Subcutaneous abdominal adipose tissue (tissue), 5 donors: ENCODE results near the gene PPIF.
A peak's percentile ranks its signal among the peaks of the same experiment; 100 is the strongest.

Experiments
- H3K27ac ChIP-seq: one replicate; pipeline ENCODE4 v1.7.0; 2013; ENCODE audit warnings: low read depth, mild to moderate bottlenecking, inconsistent platforms, low read length, moderate library complexity
- H3K27me3 ChIP-seq, 5 donors: one replicate each; pipeline ENCODE4 v1.7.0; 2013; ENCODE audit warnings: low read length in 5 of 5, inconsistent platforms in 1 of 5; ENCODE audit not compliant: control insufficient read depth in 5 of 5, insufficient read depth in 4 of 5
- H3K36me3 ChIP-seq, 5 donors: one replicate each; pipeline ENCODE4 v1.7.0; 2013; ENCODE audit warnings: low read length in 5 of 5; ENCODE audit not compliant: control insufficient read depth in 5 of 5, insufficient read depth in 5 of 5
- H3K4me1 ChIP-seq, 5 donors: one replicate each; pipeline ENCODE4 v1.7.0; 2013; ENCODE audit warnings: low read length in 5 of 5, mild to moderate bottlenecking in 3 of 5, moderate library complexity in 1 of 5; ENCODE audit not compliant: control insufficient read depth in 5 of 5, insufficient read depth in 5 of 5
- H3K4me3 ChIP-seq, 5 donors: one replicate each; pipeline ENCODE4 v1.7.0; 2013; ENCODE audit warnings: low read length in 5 of 5, low read depth in 1 of 5
- H3K9ac ChIP-seq, 5 donors: one replicate each; pipeline ENCODE4 v1.7.0; 2013; ENCODE audit warnings: low read length in 5 of 5, mild to moderate bottlenecking in 4 of 5, moderate library complexity in 3 of 5
- H3K9me3 ChIP-seq, 5 donors: one replicate each; pipeline ENCODE4 v1.7.0; 2013; ENCODE audit warnings: low read length in 5 of 5; ENCODE audit not compliant: control insufficient read depth in 5 of 5
- donor health status: healthy.
- donor health status: healthy.
- donor health status: healthy.
- donor health status: healthy.
- donor health status: healthy.

The PPIF gene

DNA sequence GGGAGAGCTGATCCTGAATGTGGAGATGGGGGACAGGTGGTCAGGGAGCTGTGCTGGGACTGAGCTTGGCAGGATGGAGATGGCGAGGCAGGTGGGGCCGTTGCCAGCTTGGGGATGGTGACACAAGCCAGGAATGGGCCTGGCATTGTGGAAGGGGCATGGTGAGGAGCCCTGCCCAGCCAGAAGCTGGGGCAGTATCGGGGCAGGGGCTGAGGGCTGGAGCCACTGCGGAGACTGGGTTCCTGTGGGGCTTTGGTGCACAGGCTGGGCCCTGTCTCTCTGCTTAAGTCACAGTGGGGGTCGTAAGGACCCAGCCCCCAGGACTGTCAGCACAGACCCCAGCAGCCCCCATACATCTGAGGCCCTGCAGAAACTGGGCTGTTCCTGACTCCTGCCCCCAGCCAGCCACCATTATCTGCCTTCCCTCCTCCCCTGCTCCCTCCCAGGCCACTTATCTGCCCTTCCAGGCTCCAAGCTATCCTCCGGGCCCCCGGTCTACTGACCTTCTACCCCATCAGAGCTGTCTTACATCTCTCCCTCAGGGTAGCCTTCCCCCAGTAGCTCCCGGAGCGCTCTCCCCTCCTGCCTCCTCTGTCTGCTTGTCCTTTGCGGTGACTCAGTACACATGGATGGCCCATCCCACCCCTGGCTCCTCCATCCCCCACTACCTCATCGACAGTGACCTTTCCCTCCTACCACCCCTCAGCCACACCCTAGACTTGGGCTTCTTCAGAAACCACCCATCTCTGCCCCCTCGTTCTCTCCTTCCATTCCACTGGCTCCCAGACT, 44.2 kb downstream of the PPIF start:
- Histone ChIP-seq H3K9ac (peak overlapping the region in 3 of 5 donors; percentile 15 to 41 (median 26)), H3K4me1 (peaks cover 1 to 51% (median 36%) of the 10 kb centered on the region in 5 donors), H3K4me3 (no peak overlapping the region), H3K27ac (peak overlapping the region; percentile 51), H3K27me3 (no peaks in the 10 kb centered on the region), H3K36me3 (peaks cover 0 to 78% (median 52%) of the 10 kb centered on the region in 5 donors), H3K9me3 (no peaks in the 10 kb centered on the region)

DNA sequence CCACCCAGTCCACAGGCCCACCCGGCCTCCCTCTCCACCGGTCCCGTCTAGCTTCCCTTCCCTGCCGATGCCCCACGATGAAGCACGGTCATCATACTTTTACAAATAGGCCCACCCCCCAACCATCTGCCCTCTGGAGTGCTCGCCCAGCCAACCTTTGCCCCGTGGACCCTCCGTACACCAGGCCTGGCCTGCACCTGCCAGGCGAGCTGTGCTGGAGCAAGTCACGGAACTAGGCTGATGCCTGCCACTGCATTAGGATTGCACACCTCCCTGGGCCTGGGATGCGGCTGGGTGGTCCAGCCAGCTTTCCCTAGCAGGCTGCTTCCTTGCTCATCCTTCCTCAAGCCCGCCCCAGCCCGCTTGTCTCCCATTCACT, 44.7 kb downstream of the PPIF start:
- Histone ChIP-seq H3K9ac (peak overlapping the region in 1 of 5 donors; percentile 26), H3K27ac (peak overlapping the region; percentile 51), H3K36me3 (peaks cover 0 to 72% (median 52%) of the 10 kb centered on the region in 5 donors), H3K9me3 (no peaks in the 10 kb centered on the region), H3K4me3 (no peak overlapping the region), H3K4me1 (peaks cover 1 to 51% (median 42%) of the 10 kb centered on the region in 5 donors), H3K27me3 (no peaks in the 10 kb centered on the region)

DNA sequence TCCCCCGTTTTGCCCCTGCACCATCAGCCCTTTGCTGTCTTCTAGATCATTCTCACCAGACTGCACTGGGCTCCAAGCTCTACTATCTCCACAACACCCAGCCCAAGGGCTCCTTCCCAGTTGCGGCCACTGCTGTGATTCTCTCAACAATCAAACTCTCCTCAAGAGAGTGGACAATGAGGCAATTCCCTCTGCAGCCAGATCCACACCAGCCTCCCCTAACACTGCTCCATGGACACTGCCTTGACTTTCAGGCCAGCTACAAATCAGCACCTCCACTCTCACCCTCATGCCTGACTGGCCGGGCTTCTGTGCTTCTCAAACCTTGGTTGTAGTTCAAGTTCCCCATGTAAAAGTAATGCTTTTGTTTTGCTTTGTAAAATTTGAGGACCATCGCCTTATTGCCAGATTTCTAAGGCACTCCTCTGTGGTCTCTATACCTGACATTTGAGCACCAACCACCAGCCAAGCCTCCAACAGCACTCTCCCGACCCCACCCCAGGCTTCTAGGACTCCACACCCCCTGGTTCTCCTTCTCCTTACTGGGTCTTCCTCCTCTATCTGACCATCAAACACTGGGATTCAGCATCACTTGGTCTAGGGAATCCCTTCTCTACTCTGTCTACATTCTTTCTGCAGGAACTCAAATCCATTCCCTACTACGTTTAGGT, 45.4 kb downstream of the PPIF start:
- H3K4me1 ChIP-seq, result peaks cover 6 to 49% (median 42%) of the 10 kb centered on the region in 5 donors

DNA sequence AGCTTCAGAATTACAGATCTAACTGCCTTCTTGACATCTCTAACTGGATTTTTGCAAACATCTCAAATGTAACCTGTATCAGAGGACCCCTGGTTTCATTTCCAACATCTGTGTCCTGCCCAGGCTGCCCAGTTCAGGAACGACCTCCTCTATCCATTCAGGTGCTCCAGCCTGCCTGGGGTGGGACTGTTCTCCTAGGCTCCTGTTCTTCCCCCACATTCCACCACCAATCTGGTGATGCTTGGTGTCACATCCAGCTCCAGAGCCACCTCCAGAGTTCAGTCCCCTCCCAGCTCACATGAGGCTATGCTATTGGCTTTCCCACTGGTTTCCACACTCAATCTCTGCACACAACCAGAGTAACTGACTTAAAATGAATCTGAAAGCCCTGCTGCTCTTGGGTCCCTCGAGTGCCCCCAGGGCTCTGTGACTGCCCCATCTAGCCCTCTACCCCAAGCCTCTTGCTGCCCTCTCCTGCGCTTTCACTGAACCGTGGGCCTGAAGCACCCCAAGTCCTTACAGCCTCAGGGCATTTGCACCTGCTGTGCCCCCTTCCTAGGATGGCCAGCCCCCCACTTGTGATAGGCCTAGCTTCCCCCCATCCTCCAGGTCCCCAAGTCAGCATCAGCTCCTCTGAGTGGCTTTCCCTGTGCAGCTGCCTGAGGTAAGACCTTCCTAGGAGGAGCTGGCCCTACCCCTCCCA, 46.1 kb downstream of the PPIF start:
- Histone ChIP-seq H3K27ac (no peak overlapping the region), H3K9ac (no peak overlapping the region), H3K4me3 (no peak overlapping the region), H3K9me3 (no peaks in the 10 kb centered on the region), H3K36me3 (peaks cover 0 to 61% (median 47%) of the 10 kb centered on the region in 5 donors), H3K27me3 (no peaks in the 10 kb centered on the region), H3K4me1 (peaks cover 12 to 56% (median 45%) of the 10 kb centered on the region in 5 donors)

More for the DNA sequence above, 45.4 kb downstream of the PPIF start:
- no peaks in the 10 kb centered on the region for H3K27me3 ChIP-seq
- H3K27ac ChIP-seq, result no peak overlapping the region
- H3K36me3 ChIP-seq, result peaks cover 0 to 68% (median 49%) of the 10 kb centered on the region in 5 donors
- H3K9ac ChIP-seq, result no peak overlapping the region
- H3K4me3 ChIP-seq, result no peak overlapping the region
- H3K9me3 ChIP-seq, result no peaks in the 10 kb centered on the region

DNA sequence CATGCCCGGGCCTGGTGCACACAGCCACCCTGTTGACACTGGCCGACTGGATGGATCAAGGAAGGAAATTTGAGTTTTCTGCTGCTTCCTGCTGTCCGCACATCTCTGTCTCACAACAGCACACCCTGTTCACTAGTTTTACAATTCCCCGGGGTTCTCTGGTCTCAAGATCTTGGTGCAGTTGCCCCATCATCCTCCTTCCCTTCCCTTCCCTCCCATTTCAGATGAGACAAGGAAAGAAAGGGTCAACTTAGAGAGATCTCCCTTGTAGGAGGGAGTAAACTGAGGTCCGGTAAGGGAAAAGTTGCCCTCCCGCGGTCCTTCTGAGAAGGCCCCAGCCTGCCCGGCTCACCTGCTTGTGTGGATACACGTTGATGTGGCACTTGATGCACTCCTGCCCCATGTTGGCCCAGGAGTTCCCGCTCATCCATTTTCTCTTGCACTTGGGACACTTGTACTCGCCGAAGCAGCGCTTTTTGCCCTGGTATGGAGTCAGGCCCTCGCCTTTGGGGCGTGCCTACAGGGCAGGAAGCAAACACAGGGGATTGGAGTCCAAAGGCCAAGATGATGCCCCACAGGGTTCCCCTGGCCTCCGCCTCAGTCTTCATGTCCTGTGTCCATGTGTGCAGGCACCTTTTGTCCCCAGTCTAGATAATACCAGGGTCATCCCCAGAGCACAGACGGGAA, 46.8 kb downstream of the PPIF start:
- Histone ChIP-seq H3K27me3 (no peaks in the 10 kb centered on the region), H3K4me1 (peaks cover 19 to 59% (median 41%) of the 10 kb centered on the region in 5 donors), H3K4me3 (no peak overlapping the region), H3K36me3 (peaks cover 0 to 54% (median 41%) of the 10 kb centered on the region in 5 donors), H3K27ac (no peak overlapping the region), H3K9me3 (no peaks in the 10 kb centered on the region), H3K9ac (no peak overlapping the region)

DNA sequence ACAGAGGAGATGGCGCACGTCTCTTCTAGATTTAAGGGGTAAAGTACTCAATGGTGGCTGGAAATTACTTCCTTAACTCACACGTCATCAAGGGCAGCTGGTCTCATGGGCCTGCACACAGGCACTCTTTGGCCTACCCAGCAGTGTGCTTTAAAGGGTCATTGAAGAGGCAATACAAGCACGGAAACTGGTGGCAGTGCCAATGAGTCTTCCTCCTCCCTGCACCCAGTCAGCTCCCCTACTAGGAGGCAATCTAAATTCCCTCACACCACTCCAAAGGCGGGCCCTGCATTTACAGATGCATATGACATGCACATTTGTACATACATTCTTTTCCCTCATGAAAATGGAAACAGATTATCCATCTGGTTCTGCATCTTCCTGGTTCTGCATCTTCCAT, 47.4 kb downstream of the PPIF start:
- Histone ChIP-seq H3K9ac (no peak overlapping the region), H3K4me1 (peaks cover 23 to 62% (median 37%) of the 10 kb centered on the region in 5 donors), H3K27ac (no peak overlapping the region), H3K36me3 (peaks cover 0 to 51% (median 39%) of the 10 kb centered on the region in 5 donors), H3K9me3 (no peaks in the 10 kb centered on the region), H3K4me3 (no peak overlapping the region), H3K27me3 (no peaks in the 10 kb centered on the region)

DNA sequence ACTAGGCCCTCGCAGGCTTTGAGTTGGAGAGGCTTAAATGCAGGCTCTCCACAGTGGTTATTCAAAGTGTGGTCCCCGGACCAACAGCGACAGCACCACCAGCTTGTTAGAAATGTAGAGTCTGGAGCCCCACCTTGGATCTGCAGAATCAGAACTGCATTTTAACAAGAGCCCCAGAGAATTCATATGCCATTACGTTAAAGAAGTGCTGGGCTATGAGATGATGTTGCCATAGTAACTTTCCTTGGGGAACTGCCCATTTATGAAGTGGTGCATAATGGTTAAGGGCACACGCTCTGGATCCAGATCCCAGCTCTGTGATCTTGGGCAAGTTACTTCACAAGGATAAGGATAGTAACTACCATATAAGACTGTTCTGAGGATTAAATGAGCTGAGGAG, 49.3 kb downstream of the PPIF start:
- no peak overlapping the region for H3K9ac ChIP-seq
- peak overlapping the region; percentile 98 for H3K27ac ChIP-seq
- no peak overlapping the region for H3K4me3 ChIP-seq
- H3K9me3 ChIP-seq, result no peaks in the 10 kb centered on the region
- peaks cover 0 to 36% (median 28%) of the 10 kb centered on the region in 5 donors for H3K36me3 ChIP-seq
- H3K27me3 ChIP-seq, result no peaks in the 10 kb centered on the region
- H3K4me1 ChIP-seq, result peaks cover 23 to 68% (median 41%) of the 10 kb centered on the region in 5 donors

DNA sequence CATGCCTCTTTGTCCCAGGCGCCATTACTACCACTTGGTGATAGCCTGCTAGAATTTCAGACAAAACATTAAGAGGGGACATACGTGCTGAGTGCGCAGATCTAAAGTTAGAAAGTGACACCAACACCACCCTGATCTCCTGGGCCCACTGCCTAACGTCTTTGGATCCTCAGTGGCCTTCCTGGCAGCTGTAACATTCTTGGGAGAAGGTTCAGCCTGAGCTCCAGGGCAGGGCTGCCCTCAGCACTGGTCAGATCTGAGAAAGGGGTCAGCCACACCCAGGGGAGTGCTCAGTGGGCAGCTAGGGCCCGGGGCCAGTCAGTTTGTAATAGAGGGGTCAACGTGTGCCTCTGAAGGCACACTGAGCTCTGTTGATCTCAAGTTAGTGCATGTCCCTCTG, 49.8 kb downstream of the PPIF start:
- Histone ChIP-seq H3K4me3 (no peak overlapping the region), H3K27me3 (no peaks in the 10 kb centered on the region), H3K9me3 (no peaks in the 10 kb centered on the region), H3K27ac (peak overlapping the region; percentile 98), H3K9ac (peak overlapping the region in 3 of 5 donors; percentile 10 to 42 (median 19)), H3K36me3 (peaks cover 0 to 34% (median 26%) of the 10 kb centered on the region in 5 donors), H3K4me1 (peaks cover 18 to 68% (median 45%) of the 10 kb centered on the region in 5 donors)

DNA sequence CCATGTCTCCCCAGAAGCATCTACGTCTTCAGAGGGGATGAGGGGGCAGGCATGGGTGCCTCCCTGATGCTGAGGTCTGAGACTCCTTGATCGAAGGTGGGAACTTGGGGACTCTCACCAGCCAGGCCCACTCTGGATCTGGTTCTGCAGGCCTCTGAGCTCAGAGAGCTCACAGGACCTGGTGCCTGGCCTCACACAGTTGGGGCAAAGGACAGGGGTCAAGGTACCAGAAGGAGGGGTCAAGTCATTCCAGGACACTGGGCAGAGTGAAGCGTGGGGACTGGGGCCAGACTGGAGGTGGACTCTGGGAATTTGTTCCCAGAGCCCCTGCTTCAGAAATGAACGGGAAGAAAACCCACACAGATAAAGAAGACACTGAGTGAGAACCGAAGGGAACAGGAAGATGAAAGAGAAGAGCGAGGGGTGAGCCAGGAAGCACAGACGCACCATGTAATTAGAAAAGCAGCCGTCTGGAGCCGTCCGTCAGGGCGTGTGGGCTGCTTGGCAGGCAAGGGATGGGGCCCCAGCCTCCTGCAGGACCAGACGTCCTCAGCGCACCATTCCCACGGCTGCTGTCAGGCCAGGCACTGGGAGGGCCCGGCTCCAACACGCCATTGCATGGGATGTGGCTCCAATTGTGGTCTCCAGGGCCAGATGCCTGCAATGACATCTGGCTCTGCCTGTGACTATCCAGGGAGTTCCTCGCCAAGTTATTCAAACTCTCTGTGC, 50.5 kb downstream of the PPIF start:
- peak overlapping the region; percentile 98 for H3K27ac ChIP-seq
- H3K9me3 ChIP-seq, result no peaks in the 10 kb centered on the region
- no peak overlapping the region for H3K4me3 ChIP-seq
- peaks cover 11 to 71% (median 46%) of the 10 kb centered on the region in 5 donors for H3K4me1 ChIP-seq
- H3K9ac ChIP-seq, result peak overlapping the region in 3 of 5 donors; percentile 37 to 92 (median 53)
- H3K36me3 ChIP-seq, result peaks cover 0 to 34% (median 22%) of the 10 kb centered on the region in 5 donors
- H3K27me3 ChIP-seq, result no peaks in the 10 kb centered on the region
